Panc1 (cell line): ENCODE data around the gene LLGL2. TPM values are rescaled to one million over a fixed set of nuclear protein-coding genes. Genes with fewer than 3 reads are reported as not detected.

ENCODE experiments used
- ATAC-seq: fragments of 200-7000 bp; cut with Tn5 transposase; 2 replicates; pipeline ENCODE4 v1.9.1; 2020; ENCODE audit warnings: mild to moderate bottlenecking, moderate library complexity
- BruUV-seq: library from RNA; stranded (reverse); fragments of 400-500 nt; replicated peaks from 2 replicates; lab custom pipeline; 2021; lab: Mats Ljungman, UMichigan
- CTCF ChIA-PET: fragments of 300-600 bp; sonication (Branson Sonifier 250); formaldehyde crosslinking; loops from one replicate; lab custom pipeline; 2022; ENCODE audit warnings: antibody characterized with exemption; lab: Charles Lee
- POLR2A ChIA-PET: fragments of 300-600 bp; sonication (Branson Sonifier 250); formaldehyde crosslinking; loops from one replicate; lab custom pipeline; 2022; ENCODE audit warnings: antibody characterized with exemption; lab: Charles Lee
- DNase-seq: peaks from one replicate; pipeline ENCODE4 v3.0.0-alpha.2; 2010; ENCODE audit warnings: low read depth, low spot score
- H3K27ac ChIP-seq: 2 replicates; pipeline ENCODE4 v1.5.1; 2011; ENCODE audit warnings: mild to moderate bottlenecking, low read length, inconsistent platforms
- H3K27me3 ChIP-seq: fragments of 200-500 bp; sonication (Bioruptor generic); 2 replicates; pipeline ENCODE4 v1.6.0; 2014; ENCODE audit warnings: low read length, inconsistent platforms; ENCODE audit not compliant: control insufficient read depth, insufficient read depth
- H3K36me3 ChIP-seq: fragments of 200-500 bp; sonication (Bioruptor generic); 2 replicates; pipeline ENCODE4 v1.5.1; 2014; ENCODE audit warnings: inconsistent platforms, mild to moderate bottlenecking, low read length, moderate library complexity; ENCODE audit not compliant: control insufficient read depth, insufficient read depth
- H3K4me1 ChIP-seq: 2 replicates; pipeline ENCODE4 v1.5.1; 2011; ENCODE audit warnings: inconsistent platforms, mild to moderate bottlenecking, low read length, moderate library complexity; ENCODE audit not compliant: control insufficient read depth, insufficient read depth
- H3K4me3 ChIP-seq, 2 experiments: 2 replicates each; pipeline ENCODE4 v1.5.1; 2011 to 2012; ENCODE audit warnings: low read depth in 2 of 2, low read length in 2 of 2, mild to moderate bottlenecking in 2 of 2, inconsistent platforms in 1 of 2, moderate library complexity in 1 of 2
- H3K9me3 ChIP-seq: fragments of 200-500 bp; sonication (Bioruptor generic); 2 replicates; pipeline ENCODE4 v1.5.1; 2014; ENCODE audit warnings: low read depth, mild to moderate bottlenecking, inconsistent platforms, low read length, moderate library complexity; ENCODE audit not compliant: control insufficient read depth, insufficient read depth
- POLR2AphosphoS5 ChIP-seq: IDR thresholded peaks from 2 replicates; pipeline ENCODE4 v1.6.1; 2012; ENCODE audit warnings: mild to moderate bottlenecking, low read depth, low read length, moderate library complexity
- SIN3A ChIP-seq: IDR thresholded peaks from 2 replicates; pipeline ENCODE4 v1.6.1; 2012; ENCODE audit warnings: low read depth, mild to moderate bottlenecking, low read length, moderate library complexity, borderline replicate concordance; ENCODE audit not compliant: insufficient read depth
- TCF7L2 ChIP-seq: IDR thresholded peaks from 2 replicates; pipeline ENCODE4 v1.6.1; 2011; ENCODE audit warnings: mild to moderate bottlenecking, low read depth, low read length, inconsistent platforms
- in situ Hi-C: cut with HindIII; loops from 2 replicates; pipeline ENCODE4 v1.10.0; 2016; ENCODE audit warnings: low sequenced_read_pairs, low pct_unique_long_range_greater_than_20kb
- intact Hi-C: fragments of 100-400 bp; cut with micrococcal nuclease; formaldehyde crosslinking; loops from one replicate; pipeline ENCODE4 v1.10.0; 2022; ENCODE audit not compliant: unreplicated experiment
- total RNA-seq: library from RNA; stranded (reverse); gene quantifications from one replicate; pipeline ENCODE4 v1.2.1, GENCODE V29; 2021; ENCODE audit not compliant: unreplicated experiment
- TF ChIP-seq, protein P1 (sequence below), 2 experiments: IDR thresholded peaks; 2 replicates each; pipeline ENCODE4 v1.6.1; 2011 to 2012; ENCODE audit warnings: low read depth in 2 of 2, control low read depth in 1 of 2, low read length in 1 of 2, mild to moderate bottlenecking in 1 of 2, moderate library complexity in 1 of 2; ENCODE audit not compliant: insufficient read depth in 1 of 2
- TF ChIP-seq, protein P2 (sequence below): fragments of 450-650 bp; IDR thresholded peaks from 2 replicates; pipeline ENCODE4 v1.5.1; 2017; ENCODE audit warnings: mild to moderate bottlenecking

LLGL2 gene
- total RNA-seq, 1 experiment from 2014 or later: 201 TPM

DNA sequence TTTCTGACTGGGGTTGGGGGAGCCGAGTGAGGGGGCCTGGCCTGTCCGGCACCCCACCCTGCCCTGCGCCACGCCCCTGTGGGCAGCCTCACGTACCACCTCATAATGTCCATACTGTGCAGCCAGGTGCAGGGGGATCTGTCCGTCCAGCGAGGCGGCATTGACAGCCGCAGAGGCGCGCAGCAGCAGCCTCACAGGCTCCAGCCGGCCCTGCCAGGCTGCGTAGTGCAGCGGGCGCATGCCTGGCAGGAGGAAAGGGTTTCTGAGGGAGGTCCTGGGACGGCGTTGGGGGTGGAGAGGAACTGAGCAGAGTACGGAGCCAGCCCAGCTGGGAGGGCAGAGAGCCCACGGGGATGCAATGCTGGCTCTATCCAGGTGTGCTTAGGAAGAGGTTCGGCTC lies 18.6 kb upstream of the LLGL2 start:
- DNase-seq (no peak), ATAC-seq (no peak)
- Histone ChIP-seq H3K36me3 (no peaks in the 10 kb centered on the region), H3K9me3 (no peaks in the 10 kb centered on the region), H3K27me3 (no peaks in the 10 kb centered on the region), H3K4me1 (peaks cover 19% of the 10 kb centered on the region), H3K27ac (no peak overlapping the region), H3K4me3 (no peak overlapping the region)
- POLR2A ChIA-PET: no interaction called here
- intact Hi-C loops (loop anchor here (5.0 kb wide), 1 partner anchor 80 kb away; no protein-coding TSS in a partner anchor), in situ Hi-C loops (no loop called here)
- no TSS peak for BruUV-seq
- CTCF ChIA-PET: no interaction called here
- TF ChIP-seq SIN3A: no peak
- TF ChIP-seq, protein P1, sequence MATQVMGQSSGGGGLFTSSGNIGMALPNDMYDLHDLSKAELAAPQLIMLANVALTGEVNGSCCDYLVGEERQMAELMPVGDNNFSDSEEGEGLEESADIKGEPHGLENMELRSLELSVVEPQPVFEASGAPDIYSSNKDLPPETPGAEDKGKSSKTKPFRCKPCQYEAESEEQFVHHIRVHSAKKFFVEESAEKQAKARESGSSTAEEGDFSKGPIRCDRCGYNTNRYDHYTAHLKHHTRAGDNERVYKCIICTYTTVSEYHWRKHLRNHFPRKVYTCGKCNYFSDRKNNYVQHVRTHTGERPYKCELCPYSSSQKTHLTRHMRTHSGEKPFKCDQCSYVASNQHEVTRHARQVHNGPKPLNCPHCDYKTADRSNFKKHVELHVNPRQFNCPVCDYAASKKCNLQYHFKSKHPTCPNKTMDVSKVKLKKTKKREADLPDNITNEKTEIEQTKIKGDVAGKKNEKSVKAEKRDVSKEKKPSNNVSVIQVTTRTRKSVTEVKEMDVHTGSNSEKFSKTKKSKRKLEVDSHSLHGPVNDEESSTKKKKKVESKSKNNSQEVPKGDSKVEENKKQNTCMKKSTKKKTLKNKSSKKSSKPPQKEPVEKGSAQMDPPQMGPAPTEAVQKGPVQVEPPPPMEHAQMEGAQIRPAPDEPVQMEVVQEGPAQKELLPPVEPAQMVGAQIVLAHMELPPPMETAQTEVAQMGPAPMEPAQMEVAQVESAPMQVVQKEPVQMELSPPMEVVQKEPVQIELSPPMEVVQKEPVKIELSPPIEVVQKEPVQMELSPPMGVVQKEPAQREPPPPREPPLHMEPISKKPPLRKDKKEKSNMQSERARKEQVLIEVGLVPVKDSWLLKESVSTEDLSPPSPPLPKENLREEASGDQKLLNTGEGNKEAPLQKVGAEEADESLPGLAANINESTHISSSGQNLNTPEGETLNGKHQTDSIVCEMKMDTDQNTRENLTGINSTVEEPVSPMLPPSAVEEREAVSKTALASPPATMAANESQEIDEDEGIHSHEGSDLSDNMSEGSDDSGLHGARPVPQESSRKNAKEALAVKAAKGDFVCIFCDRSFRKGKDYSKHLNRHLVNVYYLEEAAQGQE (IDR thresholded peaks at IDR 0.05; ENCODE audit: insufficient read depth in 1 of 2, low read depth in 2 of 2, low read length in 1 of 2): no peak
- TF ChIP-seq, protein P2, sequence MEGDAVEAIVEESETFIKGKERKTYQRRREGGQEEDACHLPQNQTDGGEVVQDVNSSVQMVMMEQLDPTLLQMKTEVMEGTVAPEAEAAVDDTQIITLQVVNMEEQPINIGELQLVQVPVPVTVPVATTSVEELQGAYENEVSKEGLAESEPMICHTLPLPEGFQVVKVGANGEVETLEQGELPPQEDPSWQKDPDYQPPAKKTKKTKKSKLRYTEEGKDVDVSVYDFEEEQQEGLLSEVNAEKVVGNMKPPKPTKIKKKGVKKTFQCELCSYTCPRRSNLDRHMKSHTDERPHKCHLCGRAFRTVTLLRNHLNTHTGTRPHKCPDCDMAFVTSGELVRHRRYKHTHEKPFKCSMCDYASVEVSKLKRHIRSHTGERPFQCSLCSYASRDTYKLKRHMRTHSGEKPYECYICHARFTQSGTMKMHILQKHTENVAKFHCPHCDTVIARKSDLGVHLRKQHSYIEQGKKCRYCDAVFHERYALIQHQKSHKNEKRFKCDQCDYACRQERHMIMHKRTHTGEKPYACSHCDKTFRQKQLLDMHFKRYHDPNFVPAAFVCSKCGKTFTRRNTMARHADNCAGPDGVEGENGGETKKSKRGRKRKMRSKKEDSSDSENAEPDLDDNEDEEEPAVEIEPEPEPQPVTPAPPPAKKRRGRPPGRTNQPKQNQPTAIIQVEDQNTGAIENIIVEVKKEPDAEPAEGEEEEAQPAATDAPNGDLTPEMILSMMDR: no peak
- TF ChIP-seq TCF7L2: no peak
- no peak for TF ChIP-seq POLR2AphosphoS5

DNA sequence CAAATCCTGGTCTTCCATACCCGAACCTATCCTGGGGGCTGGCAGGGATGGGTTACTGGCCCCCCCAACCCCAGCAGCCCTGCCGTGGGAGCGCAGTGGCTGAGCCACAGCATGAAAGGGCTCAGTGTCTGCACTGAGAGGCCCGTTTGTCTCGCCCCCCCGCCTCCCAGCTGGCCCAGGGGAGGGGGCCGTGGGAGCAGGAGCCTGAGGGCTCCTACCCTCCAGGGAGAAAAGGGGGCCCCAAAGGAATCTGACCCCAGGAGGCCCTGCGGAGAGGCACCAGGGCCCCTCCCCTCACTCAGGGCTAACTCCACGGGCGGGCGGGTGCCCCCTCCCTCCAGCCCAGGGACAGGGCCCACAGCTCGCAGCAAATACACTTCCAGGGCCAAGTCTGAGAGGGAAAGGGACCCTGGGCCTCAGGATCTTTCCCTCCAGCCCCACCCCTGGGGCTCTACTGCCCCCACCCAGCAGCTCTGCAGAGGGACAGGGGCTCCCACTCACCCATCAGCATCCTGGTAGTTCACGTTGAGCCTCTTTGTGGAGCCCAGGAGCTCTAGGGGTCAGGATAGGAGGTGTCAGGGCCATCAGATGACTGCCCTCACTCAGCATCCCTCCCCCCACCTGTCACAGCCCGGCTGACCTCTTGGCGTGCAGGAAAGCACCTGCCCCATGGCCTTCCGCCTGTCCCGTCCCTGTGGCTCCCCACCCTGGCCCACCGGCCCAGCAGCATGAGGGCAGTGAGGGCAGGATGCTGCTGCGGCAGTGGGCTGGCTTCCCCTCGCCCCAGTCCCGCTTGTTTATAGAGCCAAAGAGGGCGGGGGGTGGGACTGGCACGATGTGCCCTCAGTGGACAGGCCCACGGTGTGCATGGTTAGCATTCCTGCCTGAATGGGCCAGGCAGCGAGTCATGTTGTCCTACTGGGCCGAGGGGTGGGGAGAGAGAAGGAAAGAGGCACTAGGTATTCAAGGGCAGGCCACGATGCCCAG lies 17.5 kb upstream of the LLGL2 start:
- in situ Hi-C loops (no loop called here), intact Hi-C loops (loop anchor here (5.0 kb wide), 1 partner anchor 81 kb away; no protein-coding TSS in a partner anchor)
- no peak overlapping the region for H3K4me3 ChIP-seq
- DNase-seq: no peak
- ATAC-seq: 0 out of 2 replicates have a peak, but pooled peaks have one; percentile 1
- no peaks in the 10 kb centered on the region for H3K9me3 ChIP-seq
- H3K4me1 ChIP-seq: peaks cover 28% of the 10 kb centered on the region
- ChIA-PET POLR2A (interaction anchor here (0.6 kb wide), 1 partner anchor 10 kb away, joined by 3 read pairs; no protein-coding TSS in a partner anchor), CTCF (interaction anchor here (0.5 to 0.7 kb wide), 2 partner anchors 30 to 112 kb away, joined by 4 to 9 read pairs; no protein-coding TSS in a partner anchor)
- TF ChIP-seq SIN3A (no peak), TCF7L2 (no peak), POLR2AphosphoS5 (no peak)
- TF ChIP-seq, protein P2: no peak
- TF ChIP-seq, protein P1 (IDR thresholded peaks at IDR 0.05; ENCODE audit: insufficient read depth in 1 of 2, low read depth in 2 of 2, low read length in 1 of 2): no peak
- H3K27ac ChIP-seq: no peak overlapping the region
- no peaks in the 10 kb centered on the region for H3K27me3 ChIP-seq
- no TSS peak for BruUV-seq
- no peaks in the 10 kb centered on the region for H3K36me3 ChIP-seq
